ENCODE measurements around the gene DMXL2. TPM values are rescaled to one million over a fixed set of nuclear protein-coding genes. Genes with fewer than 3 reads are reported as not detected.

The DMXL2 gene
- total and polyA plus RNA-seq, 9 of the 15 experiments (the other 6 are each of a cell fraction or from before 2014, with no cell fraction given), result 9.3 to 57.7 (median 30.7) TPM

DNA sequence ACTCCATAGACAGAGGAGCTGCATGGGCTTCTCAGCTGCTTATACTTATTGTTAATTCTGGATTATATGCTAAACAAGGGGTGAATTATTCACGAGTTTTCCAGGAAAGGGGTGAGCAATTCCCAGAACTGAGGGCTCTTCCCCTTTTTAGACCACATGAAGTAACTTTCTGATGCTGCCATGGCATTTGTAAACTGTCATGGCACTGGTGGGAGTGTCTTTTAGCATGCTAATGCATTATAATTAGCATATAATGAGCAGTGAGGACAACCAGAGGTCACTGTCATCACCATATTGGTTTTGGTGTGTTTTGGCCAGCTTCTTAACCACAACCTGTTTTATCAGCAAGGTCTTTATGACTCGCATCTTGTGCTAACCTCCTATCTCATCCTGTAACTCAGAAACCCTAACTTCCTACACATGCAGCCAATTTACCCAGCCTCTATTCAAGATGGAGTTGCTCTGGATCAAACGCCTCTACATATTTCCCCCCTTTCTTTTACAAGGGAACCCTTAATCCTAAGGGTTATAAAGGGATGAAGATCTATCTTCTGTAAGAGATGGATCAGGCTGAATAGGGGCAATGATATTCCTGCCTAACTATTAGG lies 12.1 kb upstream of the DMXL2 start (continued):
- peak; percentile 95 for TF ChIP-seq DDX20 (tag; IDR thresholded peaks at IDR 0.05; ENCODE audit: low read depth)
- TF ChIP-seq CBX5 (IDR thresholded peaks at IDR 0.05; ENCODE audit: borderline replicate concordance, low read depth), result no peak
- no peak for TF ChIP-seq ZNF224 (CRISPR knock-in tag; IDR thresholded peaks at IDR 0.05)
- TF ChIP-seq ZZZ3 (IDR thresholded peaks at IDR 0.05), result no peak
- TF ChIP-seq YY1 (IDR thresholded peaks at IDR 0.05; ENCODE audit: borderline replicate concordance in 1 of 3, control insufficient read depth in 1 of 3, extremely low read depth in 1 of 3, insufficient read depth in 3 of 3, insufficient read length in 1 of 3, insufficient replicate concordance in 2 of 3, low read depth in 1 of 3, low read length in 2 of 3), result peak in 1 of 3 experiments; percentile 10
- no peak for TF ChIP-seq GATAD2B (IDR thresholded peaks at IDR 0.05; ENCODE audit: borderline replicate concordance)
- TF ChIP-seq POLR3G (IDR thresholded peaks at IDR 0.05; ENCODE audit: extremely low read depth, insufficient read length, insufficient replicate concordance), result no peak
- TF ChIP-seq KDM4B (IDR thresholded peaks at IDR 0.05; ENCODE audit: borderline replicate concordance in 2 of 2, low read depth in 1 of 2), result no peak
- TF ChIP-seq CBFB (CRISPR knock-in tag; IDR thresholded peaks at IDR 0.05), result no peak
- TF ChIP-seq SMARCA5 (IDR thresholded peaks at IDR 0.05), result no peak
- TF ChIP-seq, protein P1, sequence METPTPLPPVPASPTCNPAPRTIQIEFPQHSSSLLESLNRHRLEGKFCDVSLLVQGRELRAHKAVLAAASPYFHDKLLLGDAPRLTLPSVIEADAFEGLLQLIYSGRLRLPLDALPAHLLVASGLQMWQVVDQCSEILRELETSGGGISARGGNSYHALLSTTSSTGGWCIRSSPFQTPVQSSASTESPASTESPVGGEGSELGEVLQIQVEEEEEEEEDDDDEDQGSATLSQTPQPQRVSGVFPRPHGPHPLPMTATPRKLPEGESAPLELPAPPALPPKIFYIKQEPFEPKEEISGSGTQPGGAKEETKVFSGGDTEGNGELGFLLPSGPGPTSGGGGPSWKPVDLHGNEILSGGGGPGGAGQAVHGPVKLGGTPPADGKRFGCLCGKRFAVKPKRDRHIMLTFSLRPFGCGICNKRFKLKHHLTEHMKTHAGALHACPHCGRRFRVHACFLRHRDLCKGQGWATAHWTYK (CRISPR knock-in tag; IDR thresholded peaks at IDR 0.05), result peak; percentile 72; the same call in 1 of the 2 replicates
- TF ChIP-seq, protein P2, sequence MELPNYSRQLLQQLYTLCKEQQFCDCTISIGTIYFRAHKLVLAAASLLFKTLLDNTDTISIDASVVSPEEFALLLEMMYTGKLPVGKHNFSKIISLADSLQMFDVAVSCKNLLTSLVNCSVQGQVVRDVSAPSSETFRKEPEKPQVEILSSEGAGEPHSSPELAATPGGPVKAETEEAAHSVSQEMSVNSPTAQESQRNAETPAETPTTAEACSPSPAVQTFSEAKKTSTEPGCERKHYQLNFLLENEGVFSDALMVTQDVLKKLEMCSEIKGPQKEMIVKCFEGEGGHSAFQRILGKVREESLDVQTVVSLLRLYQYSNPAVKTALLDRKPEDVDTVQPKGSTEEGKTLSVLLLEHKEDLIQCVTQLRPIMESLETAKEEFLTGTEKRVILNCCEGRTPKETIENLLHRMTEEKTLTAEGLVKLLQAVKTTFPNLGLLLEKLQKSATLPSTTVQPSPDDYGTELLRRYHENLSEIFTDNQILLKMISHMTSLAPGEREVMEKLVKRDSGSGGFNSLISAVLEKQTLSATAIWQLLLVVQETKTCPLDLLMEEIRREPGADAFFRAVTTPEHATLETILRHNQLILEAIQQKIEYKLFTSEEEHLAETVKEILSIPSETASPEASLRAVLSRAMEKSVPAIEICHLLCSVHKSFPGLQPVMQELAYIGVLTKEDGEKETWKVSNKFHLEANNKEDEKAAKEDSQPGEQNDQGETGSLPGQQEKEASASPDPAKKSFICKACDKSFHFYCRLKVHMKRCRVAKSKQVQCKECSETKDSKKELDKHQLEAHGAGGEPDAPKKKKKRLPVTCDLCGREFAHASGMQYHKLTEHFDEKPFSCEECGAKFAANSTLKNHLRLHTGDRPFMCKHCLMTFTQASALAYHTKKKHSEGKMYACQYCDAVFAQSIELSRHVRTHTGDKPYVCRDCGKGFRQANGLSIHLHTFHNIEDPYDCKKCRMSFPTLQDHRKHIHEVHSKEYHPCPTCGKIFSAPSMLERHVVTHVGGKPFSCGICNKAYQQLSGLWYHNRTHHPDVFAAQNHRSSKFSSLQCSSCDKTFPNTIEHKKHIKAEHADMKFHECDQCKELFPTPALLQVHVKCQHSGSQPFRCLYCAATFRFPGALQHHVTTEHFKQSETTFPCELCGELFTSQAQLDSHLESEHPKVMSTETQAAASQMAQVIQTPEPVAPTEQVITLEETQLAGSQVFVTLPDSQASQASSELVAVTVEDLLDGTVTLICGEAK (IDR thresholded peaks at IDR 0.05), result no peak
- TF ChIP-seq, protein P2 (CRISPR knock-in tag; IDR thresholded peaks at IDR 0.05), result no peak
- TF ChIP-seq RBM15 (IDR thresholded peaks at IDR 0.05; ENCODE audit: insufficient read depth, low read length), result no peak
- peak; percentile 82 for TF ChIP-seq ZBTB17 (CRISPR knock-in tag; IDR thresholded peaks at IDR 0.05)
- TF ChIP-seq ZNF79 (CRISPR knock-in tag; IDR thresholded peaks at IDR 0.05; ENCODE audit: low read depth), result peak; percentile 83
- TF ChIP-seq DACH1 (IDR thresholded peaks at IDR 0.05; ENCODE audit: partially characterized antibody), result no peak
- no peak for TF ChIP-seq SP1 (CRISPR knock-in tag; IDR thresholded peaks at IDR 0.05)
